Thymus (tissue), 11 donors: ENCODE data around the gene MAPK11. TPM values are rescaled to one million over a fixed set of nuclear protein-coding genes. Genes with fewer than 3 reads are reported as not detected.
"Not testable (repeated sequence)": the region's sequence is repeated elsewhere in the genome, so short reads cannot be mapped to it uniquely, and the experiment has no call there.

ENCODE experiments used
- DNase-seq, 9 donors: peaks; one replicate each; pipeline ENCODE4 v3.0.0-alpha.2; 2013; ENCODE audit warnings: low spot score in 9 of 9, low read depth in 6 of 9, missing footprints in 1 of 9
- H3K27ac ChIP-seq, 2 donors: one replicate each; pipeline ENCODE4 v1.5.1; 2013; ENCODE audit warnings: control low read depth in 1 of 2, low read depth in 1 of 2, low read length in 1 of 2, mild to moderate bottlenecking in 1 of 2, moderate library complexity in 1 of 2
- H3K27me3 ChIP-seq, 2 donors: one replicate each; pipeline ENCODE4 v1.5.1; 2013; ENCODE audit warnings: low read length in 1 of 2; ENCODE audit not compliant: control insufficient read depth in 2 of 2, insufficient read depth in 1 of 2
- H3K36me3 ChIP-seq, 2 donors: one replicate each; pipeline ENCODE4 v1.5.1; 2013; ENCODE audit warnings: low read length in 1 of 2, mild to moderate bottlenecking in 1 of 2, moderate library complexity in 1 of 2; ENCODE audit not compliant: control insufficient read depth in 2 of 2, insufficient read depth in 2 of 2
- H3K4me1 ChIP-seq, 2 donors: one replicate each; pipeline ENCODE4 v1.5.1; 2013; ENCODE audit warnings: low read length in 2 of 2; ENCODE audit not compliant: control insufficient read depth in 2 of 2, insufficient read depth in 2 of 2
- H3K4me3 ChIP-seq, 2 donors: one replicate each; pipeline ENCODE4 v1.5.1; 2013; ENCODE audit warnings: low read length in 2 of 2, control low read depth in 1 of 2, mild to moderate bottlenecking in 1 of 2
- H3K9me3 ChIP-seq, 2 donors: one replicate each; pipeline ENCODE4 v1.5.1; 2013; ENCODE audit warnings: low read length in 1 of 2, mild to moderate bottlenecking in 1 of 2; ENCODE audit not compliant: control insufficient read depth in 2 of 2, insufficient read depth in 1 of 2
- WGBS: extraction: QIAGEN DNeasy Blood & Tissue Kit; methylation state at CpG from one replicate; pipeline ENCODE4 v1.1.7; 2013; 5-methylcytosine and 5-hydroxymethylcytosine counted together
- polyA plus RNA-seq: library from polyadenylated mRNA; stranded (reverse); fragments of 200-250 nt; gene quantifications from one replicate; pipeline ENCODE4 v1.2.3, GENCODE V29; 2013
- total RNA-seq: library from RNA; stranded (reverse); fragments of 120-200 nt; gene quantifications from one replicate; pipeline ENCODE4 v1.2.4, GENCODE V29; 2013
- donor health status: healthy.

MAPK11 gene
- total and polyA plus RNA-seq, 2 donors: 3.7 to 17.7 TPM

GRCh38 chr22:50276143-50276542, 6.0 kb upstream of the MAPK11 start:
- peaks cover 19 to 26% of the 10 kb centered on the region in 2 donors for H3K27me3 ChIP-seq
- no peak overlapping the region for H3K4me3 ChIP-seq
- no peaks in the 10 kb centered on the region for H3K36me3 ChIP-seq
- 80% methylated on average over 25 of the region's 25 CpGs for WGBS
- H3K27ac ChIP-seq: no peak overlapping the region
- peak in 1 of 9 donors; percentile 22 for DNase-seq
- peaks cover 5 to 7% of the 10 kb centered on the region in 2 donors for H3K4me1 ChIP-seq
- H3K9me3 ChIP-seq: peaks cover 1 to 9% of the 10 kb centered on the region in 2 donors

GRCh38 chr22:50275181-50276055, 5.2 kb upstream of the MAPK11 start:
- no peak for DNase-seq
- no peak overlapping the region for H3K4me3 ChIP-seq
- peaks cover 26 to 33% of the 10 kb centered on the region in 2 donors for H3K27me3 ChIP-seq
- peaks cover 6 to 14% of the 10 kb centered on the region in 2 donors for H3K4me1 ChIP-seq
- no peak overlapping the region for H3K27ac ChIP-seq
- H3K36me3 ChIP-seq: no peaks in the 10 kb centered on the region
- 97% methylated on average over 43 of the region's 43 CpGs for WGBS
- H3K9me3 ChIP-seq: peaks cover 1 to 14% of the 10 kb centered on the region in 2 donors

- H3K36me3 ChIP-seq: no peaks in the 10 kb centered on the region
- peaks cover 1 to 14% of the 10 kb centered on the region in 2 donors for H3K9me3 ChIP-seq
- no peak overlapping the region for H3K4me3 ChIP-seq
- H3K4me1 ChIP-seq: peaks cover 6 to 17% of the 10 kb centered on the region in 2 donors
- peaks cover 32 to 38% of the 10 kb centered on the region in 2 donors for H3K27me3 ChIP-seq
- no peak overlapping the region for H3K27ac ChIP-seq
- 81% methylated on average over 7 of the region's 7 CpGs for WGBS
- DNase-seq: no peak
These were observed 4.6 kb upstream of the MAPK11 start for GRCh38 chr22:50274771-50275170.

- Histone ChIP-seq H3K9me3 (peaks cover 1 to 14% of the 10 kb centered on the region in 2 donors), H3K36me3 (no peaks in the 10 kb centered on the region), H3K27ac (no peak overlapping the region), H3K27me3 (peaks cover 37 to 43% of the 10 kb centered on the region in 2 donors), H3K4me1 (peaks cover 6 to 22% of the 10 kb centered on the region in 2 donors), H3K4me3 (no peak overlapping the region)
- WGBS: 47% methylated on average over 7 of the region's 7 CpGs
- peak in 2 of 9 donors; percentile 41 to 55 for DNase-seq
These were observed 4.1 kb upstream of the MAPK11 start for GRCh38 chr22:50274311-50274710.

GRCh38 chr22:50273781-50274180, 3.6 kb upstream of the MAPK11 start:
- DNase-seq, H3K4me3 ChIP-seq, H3K27ac ChIP-seq, H3K36me3 ChIP-seq: not testable (repeated sequence)
- Histone ChIP-seq H3K27me3 (peaks cover 42 to 48% of the 10 kb centered on the region in 2 donors), H3K4me1 (peaks cover 6 to 22% of the 10 kb centered on the region in 2 donors), H3K9me3 (peaks cover 1 to 14% of the 10 kb centered on the region in 2 donors)
- WGBS: 93% methylated on average over 10 of the region's 10 CpGs

GRCh38 chr22:50273352-50273751, 3.2 kb upstream of the MAPK11 start:
- peaks cover 1 to 14% of the 10 kb centered on the region in 2 donors for H3K9me3 ChIP-seq
- not testable (repeated sequence) for H3K36me3 ChIP-seq, DNase-seq, H3K4me3 ChIP-seq, H3K27ac ChIP-seq
- WGBS: 90% methylated on average over 11 of the region's 11 CpGs
- H3K4me1 ChIP-seq: peaks cover 6 to 22% of the 10 kb centered on the region in 2 donors
- peaks cover 46 to 52% of the 10 kb centered on the region in 2 donors for H3K27me3 ChIP-seq

- WGBS: 58% methylated on average over 26 of the region's 26 CpGs
- peaks cover 56 to 64% of the 10 kb centered on the region in 2 donors for H3K27me3 ChIP-seq
- H3K36me3 ChIP-seq: no peaks in the 10 kb centered on the region
- peaks cover 6 to 25% of the 10 kb centered on the region in 2 donors for H3K4me1 ChIP-seq
- H3K27ac ChIP-seq: no peak overlapping the region
- H3K9me3 ChIP-seq: peaks cover 5 to 14% of the 10 kb centered on the region in 2 donors
- DNase-seq: no peak
- peak overlapping the region in 1 of 2 donors; percentile 44 for H3K4me3 ChIP-seq
These were observed 2.0 kb upstream of the MAPK11 start for GRCh38 chr22:50272044-50272802.

GRCh38 chr22:50271519-50271970, 1.4 kb upstream of the MAPK11 start:
- Histone ChIP-seq H3K9me3 (peaks cover 5 to 20% of the 10 kb centered on the region in 2 donors), H3K27me3 (peaks cover 59 to 71% of the 10 kb centered on the region in 2 donors), H3K4me1 (peaks cover 6 to 25% of the 10 kb centered on the region in 2 donors), H3K4me3 (peak overlapping the region in 1 of 2 donors; percentile 44), H3K27ac (no peak overlapping the region), H3K36me3 (no peaks in the 10 kb centered on the region)
- 1% methylated on average over 45 of the region's 45 CpGs for WGBS
- DNase-seq: peak in 1 of 9 donors; percentile 37
